Ishikawa (cell line): Measurements from ENCODE around the gene ENG.

Source experiments
- CREB1 ChIP-seq: IDR thresholded peaks from 2 replicates; pipeline ENCODE4 v1.6.1; 2012; ENCODE audit warnings: low read depth
- FOXM1 ChIP-seq: IDR thresholded peaks from 2 replicates; pipeline ENCODE4 v1.6.1; 2012; ENCODE audit warnings: low read depth, borderline replicate concordance
- MAX ChIP-seq: IDR thresholded peaks from 2 replicates; pipeline ENCODE4 v1.6.1; 2012
- TEAD4 ChIP-seq: IDR thresholded peaks from 2 replicates; pipeline ENCODE4 v1.6.1; 2012
- YY1 ChIP-seq: IDR thresholded peaks from 2 replicates; pipeline ENCODE4 v1.6.1; 2012; ENCODE audit warnings: low read depth

- TF ChIP-seq MAX (no peak), YY1 (no peak), FOXM1 (no peak), CREB1 (no peak), TEAD4 (no peak)
These were observed 38.1 kb downstream of the ENG start for GRCh38 chr9:127816362-127816725.
